ENCODE measurements around the gene CHAD. TPM values are rescaled to one million over a fixed set of nuclear protein-coding genes. Genes with fewer than 3 reads are reported as not detected.
"Not testable (repeated sequence)": the region's sequence is repeated elsewhere in the genome, so short reads cannot be mapped to it uniquely, and the experiment has no call there.

CHAD gene
- total RNA-seq, 1 experiment from 2014 or later: not detected

GRCh38 chr17:50430821-50431618 lies 37.7 kb downstream of the CHAD start:
- Mint-ChIP-seq H3K4me1 (ENCODE audit: insufficient read depth, unreplicated experiment) (peaks cover 15% of the 10 kb centered on the region), H3K27ac (ENCODE audit: low read depth, unreplicated experiment) (no peak overlapping the region), H3K9me3 (ENCODE audit: unreplicated experiment) (no peaks in the 10 kb centered on the region), H3K36me3 (ENCODE audit: insufficient read depth, unreplicated experiment) (peaks cover 19% of the 10 kb centered on the region), H3K4me3 (ENCODE audit: unreplicated experiment) (no peak overlapping the region), H3K27me3 (ENCODE audit: insufficient read depth, unreplicated experiment) (no peaks in the 10 kb centered on the region)
- CTCF ChIA-PET: interaction anchor here (0.9 to 2.8 kb wide), 6 partner anchors 10 to 70 kb away, joined by 3 to 18 read pairs (median 4); partner anchors contain the start of gene LRRC59
- POLR2A ChIA-PET: interaction anchor here (0.6 to 6.5 kb wide), 8 partner anchors 10 to 532 kb away, joined by 3 to 76 read pairs (median 4); partner anchors contain the start of genes EME1, LRRC59, MRPL27 and RSAD1
- intact Hi-C loops (cut with micrococcal nuclease): no loop called here
- TF ChIP-seq CTCF (IDR thresholded peaks at IDR 0.05; ENCODE audit: unreplicated experiment): no peak
- no TSS peak for BruUV-seq (replicated peaks)
- no peak for DNase-seq (ENCODE audit: unreplicated experiment)

GRCh38 chr17:50429793-50430192 lies 38.9 kb downstream of the CHAD start:
- H3K27ac Mint-ChIP-seq (ENCODE audit: low read depth, unreplicated experiment): peak overlapping the region; percentile 93
- no peaks in the 10 kb centered on the region for H3K27me3 Mint-ChIP-seq (ENCODE audit: insufficient read depth, unreplicated experiment)
- peaks cover 15% of the 10 kb centered on the region for H3K4me1 Mint-ChIP-seq (ENCODE audit: insufficient read depth, unreplicated experiment)
- no peak for TF ChIP-seq CTCF (IDR thresholded peaks at IDR 0.05; ENCODE audit: unreplicated experiment)
- peak overlapping the region; percentile 50 for H3K4me3 Mint-ChIP-seq (ENCODE audit: unreplicated experiment)
- intact Hi-C loops (cut with micrococcal nuclease): no loop called here
- no peaks in the 10 kb centered on the region for H3K9me3 Mint-ChIP-seq (ENCODE audit: unreplicated experiment)
- BruUV-seq (replicated peaks): no TSS peak
- POLR2A ChIA-PET: interaction anchor here (0.6 to 6.5 kb wide), 11 partner anchors 12 to 279 kb away, joined by 3 to 76 read pairs (median 5); partner anchors contain the start of genes EME1, LRRC59, MRPL27 and PPP1R9B
- CTCF ChIA-PET: interaction anchor here (0.6 to 1.6 kb wide), 5 partner anchors 13 to 108 kb away, joined by 3 to 5 read pairs (median 4); no protein-coding TSS in a partner anchor
- H3K36me3 Mint-ChIP-seq (ENCODE audit: insufficient read depth, unreplicated experiment): peaks cover 19% of the 10 kb centered on the region
- no peak for DNase-seq (ENCODE audit: unreplicated experiment)

- Mint-ChIP-seq H3K4me1 (ENCODE audit: insufficient read depth, unreplicated experiment) (peaks cover 15% of the 10 kb centered on the region), H3K27me3 (ENCODE audit: insufficient read depth, unreplicated experiment) (no peaks in the 10 kb centered on the region), H3K4me3 (ENCODE audit: unreplicated experiment) (peak overlapping the region; percentile 50), H3K27ac (ENCODE audit: low read depth, unreplicated experiment) (peak overlapping the region; percentile 93), H3K9me3 (ENCODE audit: unreplicated experiment) (no peaks in the 10 kb centered on the region), H3K36me3 (ENCODE audit: insufficient read depth, unreplicated experiment) (peaks cover 19% of the 10 kb centered on the region)
- no peak for TF ChIP-seq CTCF (IDR thresholded peaks at IDR 0.05; ENCODE audit: unreplicated experiment)
- CTCF ChIA-PET: interaction anchor here (0.6 to 1.6 kb wide), 7 partner anchors 10 to 84 kb away, joined by 3 to 5 read pairs (median 3); partner anchors contain the start of gene LRRC59
- POLR2A ChIA-PET: interaction anchor here (0.6 to 6.5 kb wide), 20 partner anchors 9 to 373 kb away, joined by 3 to 76 read pairs (median 4); partner anchors contain the start of genes LRRC59, PPP1R9B and RSAD1
- peak; percentile 95 for DNase-seq (ENCODE audit: unreplicated experiment)
- intact Hi-C loops (cut with micrococcal nuclease): no loop called here
- BruUV-seq (replicated peaks): no TSS peak
These were observed 39.8 kb downstream of the CHAD start for GRCh38 chr17:50428831-50429424.

GRCh38 chr17:50428126-50428525 lies 40.6 kb downstream of the CHAD start:
- peaks cover 19% of the 10 kb centered on the region for H3K36me3 Mint-ChIP-seq (ENCODE audit: insufficient read depth, unreplicated experiment)
- H3K9me3 Mint-ChIP-seq (ENCODE audit: unreplicated experiment); H3K27me3 Mint-ChIP-seq (ENCODE audit: insufficient read depth, unreplicated experiment); BruUV-seq (replicated peaks); intact Hi-C loops (cut with micrococcal nuclease): not testable (repeated sequence)
- H3K4me1 Mint-ChIP-seq (ENCODE audit: insufficient read depth, unreplicated experiment): peaks cover 15% of the 10 kb centered on the region
- peak overlapping the region; percentile 93 for H3K27ac Mint-ChIP-seq (ENCODE audit: low read depth, unreplicated experiment)
- ChIA-PET POLR2A (interaction anchor here (1.0 to 6.5 kb wide), 14 partner anchors 13 to 81 kb away, joined by 3 to 76 read pairs (median 7); partner anchors contain the start of genes LRRC59 and RSAD1), CTCF (interaction anchor here (0.6 to 4.0 kb wide), 5 partner anchors 10 to 84 kb away, joined by 3 to 37 read pairs (median 4); partner anchors contain the start of gene LRRC59)
- peak overlapping the region; percentile 71 for H3K4me3 Mint-ChIP-seq (ENCODE audit: unreplicated experiment)
- peak; percentile 2 for DNase-seq (ENCODE audit: unreplicated experiment)

Measured in MCF 10A (cell line).